Body of pancreas (tissue), 4 donors: ENCODE results near the gene FOXL2NB. TPM values are rescaled to one million over a fixed set of nuclear protein-coding genes. Genes with fewer than 3 reads are reported as not detected.

Experiments used
- ATAC-seq: fragments of 150-250 bp; one replicate; pipeline ENCODE4 v1.9.1; 2016
- DNase-seq, 4 donors: peaks; one replicate each; pipeline ENCODE4 v3.0.0-alpha.2; 2019
- H3K27ac ChIP-seq, 4 donors: fragments of 200-600 bp; sonication (generic); 1 replicate in 3 of 4; 2 replicates in 1 of 4; pipeline versions ENCODE4 v1.5.1 to v1.6.1; 2016 to 2019; ENCODE audit warnings: mild to moderate bottlenecking in 1 of 4, mixed read lengths in 1 of 4, moderate library complexity in 1 of 4
- H3K27me3 ChIP-seq, 2 donors: fragments of 200-600 bp; sonication (generic); one replicate each; pipeline ENCODE4 v1.6.0; 2016; ENCODE audit warnings: mild to moderate bottlenecking in 1 of 2
- H3K36me3 ChIP-seq, 2 donors: fragments of 200-600 bp; sonication (generic); replicated peaks in 1 of 2; 2 replicates each; pipeline ENCODE4 v1.5.1; 2016; ENCODE audit warnings: low read depth in 2 of 2; ENCODE audit not compliant: insufficient read depth in 1 of 2
- H3K4me1 ChIP-seq: fragments of 200-600 bp; sonication (generic); one replicate; pipeline ENCODE4 v1.6.0; 2016
- H3K4me3 ChIP-seq, 2 donors: fragments of 200-600 bp; sonication (generic); 1 replicate in 1 of 2; 2 replicates in 1 of 2; pipeline ENCODE4 v1.5.1; 2016 to 2019
- H3K9me3 ChIP-seq, 3 donors: fragments of 200-600 bp; sonication (generic); 1 replicate in 2 of 3; 2 replicates in 1 of 3; pipeline ENCODE4 v1.5.1; 2016
- CTCF ChIP-seq, 7 experiments: fragments of 450-650 bp in 4 of 7; fragments of 200-600 bp in 3 of 7; sonication (generic) in 3 of 7; IDR thresholded peaks; one replicate each; pipeline ENCODE4 v1.5.1; 2016 to 2019; ENCODE audit warnings: antibody characterized with exemption in 7 of 7
- POLR2A ChIP-seq, 3 donors: fragments of 450-650 bp; IDR thresholded peaks; one replicate each; pipeline ENCODE4 v1.6.1; 2016; ENCODE audit warnings: antibody characterized with exemption in 3 of 3, mild to moderate bottlenecking in 2 of 3
- WGBS, 2 donors: methylation state at CpG; one replicate each; pipeline ENCODE4 v1.1.5; 2017; 5-methylcytosine and 5-hydroxymethylcytosine counted together
- intact Hi-C: fragments of 100-400 bp; cut with DNase I; formaldehyde crosslinking; loops from one replicate; pipeline ENCODE4 v1.15.1; 2023
- total RNA-seq, 2 donors: library from RNA; depleted of rRNA; stranded (reverse); fragments of >200 nt; gene quantifications; one replicate each; pipeline ENCODE4 v1.1.0, GENCODE V29; 2016

The FOXL2NB gene
- total RNA-seq, 2 donors from 2014 or later, result 0.26 TPM; not detected in 1

DNA sequence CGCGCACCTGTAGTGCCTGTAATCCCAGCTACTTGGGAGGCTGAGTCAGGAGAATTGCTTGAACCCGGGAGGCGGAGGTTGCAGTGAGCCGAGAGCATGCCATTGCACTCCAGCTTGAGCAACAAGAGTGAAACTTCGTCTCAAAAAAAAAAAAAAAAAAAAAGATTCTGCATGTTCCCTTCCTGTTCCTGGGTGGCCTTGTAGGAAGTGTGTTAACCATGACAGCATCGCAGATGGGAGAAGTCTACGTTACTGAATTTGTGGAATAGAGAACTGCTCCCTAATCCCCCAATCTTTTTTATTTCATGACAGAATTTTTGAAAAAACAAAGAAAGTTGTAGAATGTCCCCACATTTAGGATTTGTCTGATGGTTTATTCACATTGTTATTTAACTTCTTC is 45.5 kb upstream of the FOXL2NB start:
- TF ChIP-seq POLR2A (IDR thresholded peaks at IDR 0.05), result no peak
- TF ChIP-seq CTCF (IDR thresholded peaks at IDR 0.05), result no peak
- Histone ChIP-seq H3K9me3 (no peaks in the 10 kb centered on the region), H3K4me3 (no peak overlapping the region), H3K36me3 (no peaks in the 10 kb centered on the region), H3K4me1 (peaks cover 11% of the 10 kb centered on the region), H3K27ac (no peak overlapping the region), H3K27me3 (no peaks in the 10 kb centered on the region)
- no peak for ATAC-seq
- intact Hi-C loops, result no loop called here
- 68 to 79% methylated on average over 8 of the region's 8 CpGs for WGBS, 2 donors
- DNase-seq, result no peak

DNA sequence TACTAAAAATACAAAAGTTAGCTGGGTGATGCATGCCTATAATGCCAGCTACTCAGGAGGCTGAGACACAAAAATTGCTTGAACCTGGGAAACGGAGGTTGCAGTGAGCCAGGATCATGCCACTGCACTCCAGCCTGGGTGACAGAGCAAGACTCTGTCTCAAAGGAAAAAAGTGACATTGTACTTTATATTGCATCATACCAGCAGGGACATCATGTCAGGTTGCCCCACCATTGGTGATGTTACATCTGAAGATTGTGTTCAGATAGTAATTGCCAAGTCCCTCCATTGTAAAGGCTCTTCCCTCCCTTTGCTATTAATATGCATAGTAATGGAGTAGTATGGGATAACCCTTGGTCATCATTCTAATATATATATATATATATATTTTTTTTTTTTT is 44.8 kb upstream of the FOXL2NB start:
- DNase-seq (no peak), ATAC-seq (no peak)
- Histone ChIP-seq H3K4me3 (no peak overlapping the region), H3K4me1 (peaks cover 11% of the 10 kb centered on the region), H3K9me3 (no peaks in the 10 kb centered on the region), H3K36me3 (no peaks in the 10 kb centered on the region), H3K27me3 (no peaks in the 10 kb centered on the region), H3K27ac (no peak overlapping the region)
- WGBS, 2 donors, result 81 to 100% methylated on average over 1 of the region's 1 CpG
- intact Hi-C loops, result no loop called here
- TF ChIP-seq POLR2A (IDR thresholded peaks at IDR 0.05), result no peak
- no peak for TF ChIP-seq CTCF (IDR thresholded peaks at IDR 0.05)

- intact Hi-C loops, result no loop called here
- Histone ChIP-seq H3K36me3 (no peaks in the 10 kb centered on the region), H3K9me3 (no peaks in the 10 kb centered on the region), H3K27me3 (no peaks in the 10 kb centered on the region), H3K27ac (no peak overlapping the region), H3K4me1 (no peaks in the 10 kb centered on the region), H3K4me3 (no peak overlapping the region)
- no peak for DNase-seq
- TF ChIP-seq CTCF (IDR thresholded peaks at IDR 0.05) (no peak), POLR2A (IDR thresholded peaks at IDR 0.05) (no peak)
- 72 to 87% methylated on average over 3 of the region's 3 CpGs for WGBS, 2 donors
- no peak for ATAC-seq
Measured at GRCh38 chr3:138907539-138907938, 39.5 kb upstream of the FOXL2NB start.

GRCh38 chr3:138908846-138909245 is 38.2 kb upstream of the FOXL2NB start:
- intact Hi-C loops, result no loop called here
- no peak for ATAC-seq
- H3K36me3 ChIP-seq, result no peaks in the 10 kb centered on the region

More at GRCh38 chr3:138908846-138909245, 38.2 kb upstream of the FOXL2NB start:
- Histone ChIP-seq H3K27me3 (no peaks in the 10 kb centered on the region), H3K4me3 (no peak overlapping the region), H3K27ac (no peak overlapping the region), H3K9me3 (no peaks in the 10 kb centered on the region), H3K4me1 (no peaks in the 10 kb centered on the region)
- TF ChIP-seq CTCF (IDR thresholded peaks at IDR 0.05) (no peak), POLR2A (IDR thresholded peaks at IDR 0.05) (no peak)
- DNase-seq, result no peak
- 84 to 98% methylated on average over 5 of the region's 5 CpGs for WGBS, 2 donors
